H9 (cell line): Measurements from ENCODE around the gene AP4M1. TPM values are rescaled to one million over a fixed set of nuclear protein-coding genes. Genes with fewer than 3 reads are reported as not detected.

ENCODE experiments used
- DNase-seq: peaks from one replicate; pipeline ENCODE4 v3.0.0-alpha.2; 2017
- H2AFZ ChIP-seq: one replicate; pipeline ENCODE4 v1.6.1; 2013; ENCODE audit warnings: mild to moderate bottlenecking, low read length, control low read depth, moderate library complexity
- H2AK5ac ChIP-seq: 2 replicates; pipeline ENCODE4 v1.6.1; 2013; ENCODE audit warnings: low read length, control low read depth, mixed read lengths; ENCODE audit not compliant: insufficient read length
- H2BK120ac ChIP-seq: one replicate; pipeline ENCODE4 v1.6.1; 2013; ENCODE audit warnings: low read depth, mild to moderate bottlenecking, low read length, control low read depth, inconsistent platforms; ENCODE audit not compliant: poor library complexity, severe bottlenecking
- H2BK12ac ChIP-seq: 2 replicates; pipeline ENCODE4 v1.6.1; 2013; ENCODE audit warnings: low read length, control low read depth, mixed read lengths, low read depth; ENCODE audit not compliant: insufficient read length
- H2BK15ac ChIP-seq: 2 replicates; pipeline ENCODE4 v1.6.1; 2013; ENCODE audit warnings: low read depth, low read length, control low read depth
- H2BK20ac ChIP-seq: one replicate; pipeline ENCODE4 v1.6.1; 2013; ENCODE audit warnings: low read depth, mild to moderate bottlenecking, low read length, control low read depth, inconsistent platforms; ENCODE audit not compliant: poor library complexity, severe bottlenecking
- H2BK5ac ChIP-seq: 2 replicates; pipeline ENCODE4 v1.6.1; 2013; ENCODE audit warnings: low read length, control low read depth, mixed read lengths; ENCODE audit not compliant: insufficient read length
- H3K14ac ChIP-seq: 2 replicates; pipeline ENCODE4 v1.6.1; 2013; ENCODE audit warnings: low read length, control low read depth; ENCODE audit not compliant: insufficient read depth
- H3K18ac ChIP-seq: 2 replicates; pipeline ENCODE4 v1.6.1; 2013; ENCODE audit warnings: low read depth, mild to moderate bottlenecking, mixed read lengths, low read length, control low read depth; ENCODE audit not compliant: insufficient read length
- H3K23ac ChIP-seq: 2 replicates; pipeline ENCODE4 v1.6.1; 2013; ENCODE audit warnings: low read length, control low read depth, mixed read lengths, low read depth; ENCODE audit not compliant: insufficient read length
- H3K23me2 ChIP-seq: 2 replicates; pipeline ENCODE4 v1.6.1; 2013; ENCODE audit warnings: low read depth, mild to moderate bottlenecking, mixed read lengths, low read length, control low read depth; ENCODE audit not compliant: insufficient read length, poor library complexity, severe bottlenecking
- H3K27ac ChIP-seq: 2 replicates; pipeline ENCODE4 v1.5.1; 2013; ENCODE audit warnings: low read length, control low read depth, mixed read lengths, low read depth; ENCODE audit not compliant: insufficient read length
- H3K27me3 ChIP-seq: 2 replicates; pipeline ENCODE4 v1.6.1; 2013; ENCODE audit warnings: low read length, control low read depth, inconsistent platforms; ENCODE audit not compliant: insufficient read depth
- H3K4ac ChIP-seq: 2 replicates; pipeline ENCODE4 v1.6.1; 2013; ENCODE audit warnings: low read depth, mild to moderate bottlenecking, control low read depth, inconsistent platforms, low read length, moderate library complexity
- H3K4me1 ChIP-seq: 2 replicates; pipeline ENCODE4 v1.6.1; 2013; ENCODE audit warnings: low read length, control low read depth, inconsistent platforms; ENCODE audit not compliant: insufficient read depth
- H3K4me2 ChIP-seq: 2 replicates; pipeline ENCODE4 v1.6.1; 2013; ENCODE audit warnings: low read length, control low read depth, mixed read lengths; ENCODE audit not compliant: insufficient read length, insufficient read depth
- H3K56ac ChIP-seq: 2 replicates; pipeline ENCODE4 v1.6.1; 2013; ENCODE audit warnings: low read depth, mild to moderate bottlenecking, mixed read lengths, low read length, control low read depth; ENCODE audit not compliant: insufficient read length
- H3K79me1 ChIP-seq: 2 replicates; pipeline ENCODE4 v1.6.1; 2013; ENCODE audit warnings: low read depth, mild to moderate bottlenecking, moderate library complexity, low read length, control low read depth, inconsistent platforms; ENCODE audit not compliant: insufficient read depth, poor library complexity, severe bottlenecking
- H3K79me2 ChIP-seq: 2 replicates; pipeline ENCODE4 v1.6.1; 2013; ENCODE audit warnings: low read length, control low read depth, inconsistent platforms; ENCODE audit not compliant: insufficient read depth
- H3K9ac ChIP-seq: 2 replicates; pipeline ENCODE4 v1.6.1; 2013; ENCODE audit warnings: low read length, control low read depth, mixed read lengths; ENCODE audit not compliant: insufficient read length; ENCODE audit errors: extremely low read depth
- H3K9me3 ChIP-seq: one replicate; pipeline ENCODE4 v1.6.1; 2013; ENCODE audit warnings: low read depth, low read length, inconsistent platforms; ENCODE audit not compliant: control insufficient read depth
- H3T11ph ChIP-seq: one replicate; pipeline ENCODE4 v1.6.1; 2013; ENCODE audit warnings: mild to moderate bottlenecking, low read length, control low read depth, inconsistent platforms
- H4K20me1 ChIP-seq: one replicate; pipeline ENCODE4 v1.6.1; 2013; ENCODE audit not compliant: control insufficient read depth, insufficient read length, insufficient read depth
- H4K5ac ChIP-seq: 2 replicates; pipeline ENCODE4 v1.6.1; 2013; ENCODE audit warnings: low read depth, mild to moderate bottlenecking, mixed read lengths, low read length, control low read depth; ENCODE audit not compliant: insufficient read length
- H4K8ac ChIP-seq: replicated peaks from 2 replicates; pipeline ENCODE4 v1.6.1; 2013; ENCODE audit warnings: low read length, control low read depth, mixed read lengths, low read depth; ENCODE audit not compliant: insufficient read length
- H4K91ac ChIP-seq: 2 replicates; pipeline ENCODE4 v1.6.1; 2013; ENCODE audit warnings: low read depth, mild to moderate bottlenecking, moderate library complexity, mixed read lengths, low read length, control low read depth; ENCODE audit not compliant: insufficient read length
- H3K27ac Mint-ChIP-seq, 3 experiments: 2 replicates in 2 of 3; 3 replicates in 1 of 3; pipeline ENCODE4 v1.8.0; 2020 to 2021; ENCODE audit warnings: mixed read lengths in 3 of 3, mild to moderate bottlenecking in 1 of 3, moderate library complexity in 1 of 3
- H3K27me3 Mint-ChIP-seq: 2 replicates; pipeline ENCODE4 v1.8.0; 2021; ENCODE audit warnings: low read depth, mild to moderate bottlenecking, moderate library complexity, mixed read lengths
- H3K36me3 Mint-ChIP-seq, 3 experiments: 2 replicates in 2 of 3; 3 replicates in 1 of 3; pipeline ENCODE4 v1.8.0; 2020 to 2021; ENCODE audit warnings: low read depth in 3 of 3, mixed read lengths in 3 of 3; ENCODE audit not compliant: insufficient read depth in 1 of 3
- H3K4me1 Mint-ChIP-seq, 2 experiments: 2 replicates each; pipeline ENCODE4 v1.8.0; 2020; ENCODE audit warnings: mixed read lengths in 2 of 2
- H3K4me3 Mint-ChIP-seq, 2 experiments: 2 replicates in 1 of 2; 3 replicates in 1 of 2; pipeline ENCODE4 v1.8.0; 2020 to 2021; ENCODE audit warnings: mild to moderate bottlenecking in 2 of 2, mixed read lengths in 2 of 2, moderate library complexity in 1 of 2
- H3K9me3 Mint-ChIP-seq, 2 experiments: 2 replicates in 1 of 2; 3 replicates in 1 of 2; pipeline ENCODE4 v1.8.0; 2020; ENCODE audit warnings: mild to moderate bottlenecking in 2 of 2, mixed read lengths in 2 of 2, moderate library complexity in 1 of 2
- CTCF ChIP-seq: fragments of 200-600 bp; sonication (generic); conservative IDR thresholded peaks from 3 replicates; pipeline ENCODE4 v1.8.0; 2021; ENCODE audit warnings: antibody characterized with exemption, mild to moderate bottlenecking
- WGBS: extraction: QIAGEN DNeasy Blood & Tissue Kit; methylation state at CpG from one replicate; pipeline ENCODE4 v1.1.7; 2013; ENCODE audit warnings: missing lambda C conversion rate, low lambda C conversion rate, mixed read lengths; ENCODE audit not compliant: insufficient read length; ENCODE audit errors: extremely low coverage; 5-methylcytosine and 5-hydroxymethylcytosine counted together
- total RNA-seq: library from RNA; stranded (reverse); gene quantifications from 2 replicates; pipeline ENCODE4 v1.2.1, GENCODE V29; 2021

The AP4M1 gene
- total RNA-seq, 1 experiment from 2014 or later: 18.8 TPM

- no peak overlapping the region for H3K4ac ChIP-seq
- Mint-ChIP-seq H3K27ac (peak overlapping the region; percentile 52 to 88 (median 86); a peak in 5 of 7 replicates), H3K27me3 (peaks cover 4% of the 10 kb centered on the region)
Measured at GRCh38 chr7:100093925-100094486, 7.4 kb upstream of the AP4M1 start.

More at GRCh38 chr7:100093925-100094486, 7.4 kb upstream of the AP4M1 start:
- H4K91ac ChIP-seq: no peak overlapping the region
- WGBS: no CpG with 5 or more reads among the region's 16 CpGs
- no peak overlapping the region for H2BK5ac ChIP-seq
- H4K20me1 ChIP-seq: no peaks in the 10 kb centered on the region
- H2BK15ac ChIP-seq: no peak overlapping the region
- no peak overlapping the region for H2AFZ ChIP-seq
- H3K27me3 ChIP-seq: no peaks in the 10 kb centered on the region
- H3K18ac ChIP-seq: no peak overlapping the region
- H4K5ac ChIP-seq: no peak overlapping the region
- no peaks in the 10 kb centered on the region; the same call in 1 of the 2 replicates for H3K79me2 ChIP-seq
- no peak overlapping the region for H2AK5ac ChIP-seq
- DNase-seq: no peak
- H3K4me2 ChIP-seq: no peak overlapping the region
- H3K79me1 ChIP-seq: peaks cover 3% of the 10 kb centered on the region
- TF ChIP-seq CTCF: no peak
- H3K27ac ChIP-seq: no peak overlapping the region
- no peak overlapping the region for H3K9ac ChIP-seq
- no peak overlapping the region for H3K56ac ChIP-seq
- H2BK20ac ChIP-seq: no peak overlapping the region
- H3K14ac ChIP-seq: no peak overlapping the region
- Mint-ChIP-seq H3K4me3 (peak overlapping the region in 1 of 2 experiments; percentile 46; a peak in 2 of 5 replicates), H3K4me1 (peaks cover 14 to 21% of the 10 kb centered on the region in 2 experiments), H3K9me3 (no peaks in the 10 kb centered on the region; a peak in 1 of 5 replicates), H3K36me3 (peaks cover 85 to 94% (median 92%) of the 10 kb centered on the region in 3 experiments)
- no peak overlapping the region for H2BK12ac ChIP-seq
- H3K9me3 ChIP-seq: no peaks in the 10 kb centered on the region
- peaks cover 4% of the 10 kb centered on the region for H3K23me2 ChIP-seq
- no peak overlapping the region for H3T11ph ChIP-seq
- no peak overlapping the region for H2BK120ac ChIP-seq
- H4K8ac ChIP-seq: no peak overlapping the region
- no peak overlapping the region for H3K23ac ChIP-seq
- no peaks in the 10 kb centered on the region for H3K4me1 ChIP-seq
